HepG2 (cell line): Measurements from ENCODE around the gene WDR53. TPM values are rescaled to one million over a fixed set of nuclear protein-coding genes. Genes with fewer than 3 reads are reported as not detected.
A peak's percentile ranks its signal among the peaks of the same experiment; 100 is the strongest.

Experiments used
- ATAC-seq: fragments of 200-7000 bp; cut with Tn5 transposase; 3 replicates; pipeline ENCODE4 v1.9.1; 2020; ENCODE audit warnings: mild to moderate bottlenecking, moderate library complexity
- BruUV-seq: library from RNA; stranded (reverse); fragments of 400-500 nt; replicated peaks from 2 replicates; lab custom pipeline; 2021; lab: Mats Ljungman, UMichigan
- CTCF ChIA-PET: fragments of 300-600 bp; formaldehyde crosslinking; extraction: SDS; loops from one replicate; lab custom pipeline; 2021; ENCODE audit warnings: low total read pairs, inconsistent platforms, low intra/inter-chr PET ratio; lab: Yijun Ruan, JAX
- POLR2A ChIA-PET: fragments of 350-600 bp; sonication (Branson Sonifier 250); formaldehyde crosslinking; loops from one replicate; lab custom pipeline; 2020; ENCODE audit warnings: antibody characterized with exemption, inconsistent platforms; lab: Yijun Ruan, JAX
- DNase-seq: peaks from one replicate; pipeline ENCODE4 v3.0.0-alpha.2; 2015; ENCODE audit warnings: low spot score
- FAIRE-seq: peaks from 3 replicates; lab custom pipeline; 2011; peaks lifted over from hg19 to GRCh38; lab: Jason Lieb, UNC
- H2AFZ ChIP-seq: one replicate; pipeline ENCODE4 v1.6.1; 2011; ENCODE audit warnings: low read length, inconsistent platforms
- H3K27ac ChIP-seq: fragments of 300-600 bp; 3 replicates; pipeline ENCODE4 v1.8.0; 2011; ENCODE audit warnings: mixed run types, mild to moderate bottlenecking, mixed read lengths, low read length, inconsistent platforms; ENCODE audit not compliant: insufficient read depth; ENCODE audit errors: extremely low read length
- H3K27me3 ChIP-seq, 2 experiments: fragments of 200-600 bp in 1 of 2; 2 replicates in 1 of 2; 3 replicates in 1 of 2; pipeline versions ENCODE4 v1.6.0 to v1.8.0; 2011; ENCODE audit warnings: low read length in 2 of 2, mild to moderate bottlenecking in 2 of 2, moderate library complexity in 2 of 2, inconsistent platforms in 1 of 2; ENCODE audit not compliant: insufficient read depth in 2 of 2, control insufficient read depth in 1 of 2
- H3K36me3 ChIP-seq, 2 experiments: fragments of 200-600 bp in 1 of 2; replicated peaks in 1 of 2; 2 replicates in 1 of 2; 3 replicates in 1 of 2; pipeline versions ENCODE4 v1.5.1 to v1.8.0; 2011; ENCODE audit warnings: low read length in 2 of 2, inconsistent platforms in 1 of 2; ENCODE audit not compliant: insufficient read depth in 2 of 2, control insufficient read depth in 1 of 2
- H3K4me1 ChIP-seq: 2 replicates; pipeline ENCODE4 v1.5.1; 2012; ENCODE audit warnings: low read length, inconsistent platforms; ENCODE audit not compliant: insufficient read depth
- H3K4me2 ChIP-seq: 2 replicates; pipeline ENCODE4 v1.6.0; 2011; ENCODE audit warnings: low read depth, low read length, inconsistent platforms
- H3K4me3 ChIP-seq, 3 experiments: fragments of 200-600 bp in 1 of 3; sonication (generic), shearing (Covaris generic) in 1 of 3; replicated peaks in 1 of 3; 2 replicates each; pipeline ENCODE4 v1.5.1; 2011 to 2016; ENCODE audit warnings: low read length in 3 of 3, inconsistent platforms in 2 of 3, low read depth in 2 of 3, mild to moderate bottlenecking in 2 of 3, control low read depth in 1 of 3, mixed read lengths in 1 of 3; ENCODE audit not compliant: insufficient read depth in 1 of 3
- H3K79me2 ChIP-seq: one replicate; pipeline ENCODE4 v1.6.1; 2011; ENCODE audit warnings: low read length, inconsistent platforms; ENCODE audit not compliant: insufficient read depth
- H3K9ac ChIP-seq: 2 replicates; pipeline ENCODE4 v1.6.0; 2011; ENCODE audit warnings: mild to moderate bottlenecking, low read depth, low read length, inconsistent platforms; ENCODE audit not compliant: insufficient read depth
- H3K9me3 ChIP-seq: 2 replicates; pipeline ENCODE4 v1.5.1; 2012; ENCODE audit warnings: mild to moderate bottlenecking, low read length
- H4K20me1 ChIP-seq: 2 replicates; pipeline ENCODE4 v1.6.0; 2011; ENCODE audit warnings: inconsistent platforms, mild to moderate bottlenecking, low read length, moderate library complexity; ENCODE audit not compliant: insufficient read depth
- GZF1 ChIP-seq: sonication (generic); formaldehyde crosslinking; IDR thresholded peaks from 2 replicates; pipeline ENCODE4 v1.5.1; 2020; ENCODE audit warnings: mild to moderate bottlenecking, missing genetic modification reagents
- NCOA2 ChIP-seq: sonication (generic); formaldehyde crosslinking; IDR thresholded peaks from 2 replicates; pipeline ENCODE4 v1.8.0; 2022; ENCODE audit warnings: inconsistent platforms
- NFKBIZ ChIP-seq: IDR thresholded peaks from 2 replicates; pipeline ENCODE4 v1.6.1; 2018; ENCODE audit warnings: missing genetic modification reagents, missing compliant biosample characterization
- POLR2A ChIP-seq, 2 experiments: IDR thresholded peaks; 2 replicates each; pipeline ENCODE4 v1.6.1; 2011; ENCODE audit warnings: low read depth in 2 of 2, low read length in 2 of 2, mild to moderate bottlenecking in 1 of 2, moderate library complexity in 1 of 2; ENCODE audit not compliant: insufficient read depth in 1 of 2
- RAD51 ChIP-seq: fragments of 450-650 bp; IDR thresholded peaks from 2 replicates; pipeline ENCODE4 v1.6.1; 2016; ENCODE audit warnings: borderline replicate concordance
- TCF7 ChIP-seq: sonication (generic); IDR thresholded peaks from 2 replicates; pipeline ENCODE4 v1.6.1; 2016; ENCODE audit warnings: antibody characterized with exemption, low read depth
- TOPORS ChIP-seq: sonication (generic); formaldehyde crosslinking; IDR thresholded peaks from 2 replicates; pipeline ENCODE4 v1.8.0; 2023; ENCODE audit warnings: mild to moderate bottlenecking, missing genetic modification reagents
- ZFY ChIP-seq: sonication (generic); formaldehyde crosslinking; IDR thresholded peaks from 2 replicates; pipeline ENCODE4 v1.4.0; 2020; ENCODE audit warnings: missing genetic modification reagents
- ZNF207 ChIP-seq: fragments of 450-650 bp; IDR thresholded peaks from 2 replicates; pipeline ENCODE4 v1.6.1; 2016; ENCODE audit warnings: antibody characterized with exemption, borderline replicate concordance
- ZNF280D ChIP-seq: sonication (generic); formaldehyde crosslinking; IDR thresholded peaks from 2 replicates; pipeline ENCODE4 v1.5.1; 2020; ENCODE audit warnings: mild to moderate bottlenecking, missing genetic modification reagents
- ZNF350 ChIP-seq: sonication (generic); formaldehyde crosslinking; IDR thresholded peaks from 2 replicates; pipeline ENCODE4 v1.4.0; 2020; ENCODE audit warnings: mild to moderate bottlenecking, low read depth, missing genetic modification reagents, borderline replicate concordance
- ZNF382 ChIP-seq: sonication (generic); formaldehyde crosslinking; IDR thresholded peaks from 2 replicates; pipeline ENCODE4 v1.5.0; 2020; ENCODE audit warnings: missing genetic modification reagents, mild to moderate bottlenecking, borderline replicate concordance
- ZNF580 ChIP-seq: IDR thresholded peaks from 2 replicates; pipeline ENCODE4 v1.6.1; 2016; ENCODE audit warnings: low read depth, borderline replicate concordance
- ZNF644 ChIP-seq: IDR thresholded peaks from 2 replicates; pipeline ENCODE4 v1.6.1; 2016; ENCODE audit warnings: low read depth
- ZNF792 ChIP-seq: IDR thresholded peaks from 2 replicates; pipeline ENCODE4 v1.6.1; 2016
- WGBS: methylation state at CpG from one replicate; pipeline ENCODE4 v1.1.6; 2017; ENCODE audit warnings: low lambda C conversion rate; 5-methylcytosine and 5-hydroxymethylcytosine counted together
- in situ Hi-C: cut with HindIII; loops from 2 replicates; pipeline ENCODE4 v1.10.0; 2017; ENCODE audit warnings: low pct_unique_long_range_greater_than_20kb; ENCODE audit not compliant: extremely low pct_ligation_motif_present
- intact Hi-C: fragments of 100-400 bp; cut with micrococcal nuclease; formaldehyde crosslinking; loops from one replicate; pipeline ENCODE4 v1.10.0; 2022; ENCODE audit not compliant: unreplicated experiment
- polyA plus RNA-seq, 8 experiments: library from polyadenylated mRNA; depleted of rRNA in 3 of 8; stranded (reverse) in 7 of 8; unstranded in 1 of 8; fragments of >200 nt; fragmentation: Illumina TruSeq in 4 of 8; extraction: Trizol in 4 of 8; gene quantifications; 2 replicates each; pipeline versions ENCODE4 v1.2.1 to v1.2.3, GENCODE V29; 2011 to 2016; ENCODE audit warnings: low read depth in 4 of 8, missing spikeins in 1 of 8, mixed read lengths in 1 of 8; ENCODE audit not compliant: insufficient read depth in 1 of 8
- total RNA-seq, 5 experiments: library from RNA; depleted of rRNA; stranded (reverse); fragments of >200 nt; fragmentation: Illumina TruSeq; extraction: Trizol; gene quantifications; 2 replicates each; pipeline ENCODE4 v1.2.3, GENCODE V29; 2016; ENCODE audit warnings: low read depth in 1 of 5
- TF ChIP-seq, protein P1 (sequence below): sonication (generic); formaldehyde crosslinking; IDR thresholded peaks from 2 replicates; pipeline ENCODE4 v1.4.0; 2020; ENCODE audit warnings: missing genetic modification reagents

WDR53 gene
- total and polyA plus RNA-seq, 2 of the 13 experiments (the other 11 are each of a cell fraction or from before 2014, with no cell fraction given) = 3.5 to 7.7 TPM

DNA sequence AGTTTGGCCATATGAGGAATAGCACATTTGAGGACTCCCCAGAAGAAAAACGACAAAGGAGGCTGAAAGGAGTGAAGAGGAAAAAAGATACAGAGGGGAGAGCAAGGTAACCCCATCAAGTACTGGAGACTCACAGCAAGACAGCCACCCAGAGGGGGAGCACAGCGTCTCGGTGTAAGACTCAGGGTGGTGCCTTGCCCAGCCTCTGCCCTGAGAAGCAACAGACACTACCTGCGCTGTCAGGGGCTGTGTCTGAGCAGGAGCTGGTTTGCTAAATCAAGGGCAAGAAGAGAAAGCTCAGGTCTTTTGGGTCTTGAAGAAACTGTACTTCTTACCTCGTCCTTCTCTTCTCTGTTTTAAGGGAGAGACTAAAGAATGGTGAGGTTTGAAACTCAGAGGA, 28.0 kb upstream of the WDR53 start:
- TF ChIP-seq RAD51 (no peak), POLR2A (IDR thresholded peaks at IDR 0.05; ENCODE audit: insufficient read depth in 1 of 2, low read depth in 2 of 2, low read length in 2 of 2) (no peak), GZF1 (CRISPR knock-in tag) (no peak), ZNF644 (CRISPR knock-in tag) (no peak), ZNF580 (no peak), TCF7 (no peak), ZNF350 (CRISPR knock-in tag) (no peak), ZNF792 (CRISPR knock-in tag) (no peak), TOPORS (CRISPR knock-in tag) (no peak)
- peak overlapping the region; percentile 52; the same call in 1 of the 2 replicates for H3K4me2 ChIP-seq
- H4K20me1 ChIP-seq = no peaks in the 10 kb centered on the region
- no peak overlapping the region for H3K9ac ChIP-seq
- ChIA-PET CTCF (no interaction called here), POLR2A (no interaction called here)
- DNase-seq (no peak), FAIRE-seq (no peak), ATAC-seq (peak; percentile 63)
- H3K36me3 ChIP-seq = no peaks in the 10 kb centered on the region
- intact Hi-C loops (no loop called here), in situ Hi-C loops (no loop called here)
- peak overlapping the region; percentile 65 for H2AFZ ChIP-seq
- BruUV-seq = no TSS peak
- 0% methylated on average over 5 of the region's 5 CpGs for WGBS
- no peak overlapping the region for H3K27ac ChIP-seq
- peaks cover 30% of the 10 kb centered on the region for H3K4me1 ChIP-seq
- peaks cover 2 to 15% of the 10 kb centered on the region in 2 experiments; a peak in 3 of 5 replicates for H3K27me3 ChIP-seq
- no peaks in the 10 kb centered on the region for H3K9me3 ChIP-seq
- H3K79me2 ChIP-seq = no peaks in the 10 kb centered on the region
- H3K4me3 ChIP-seq = no peak overlapping the region

DNA sequence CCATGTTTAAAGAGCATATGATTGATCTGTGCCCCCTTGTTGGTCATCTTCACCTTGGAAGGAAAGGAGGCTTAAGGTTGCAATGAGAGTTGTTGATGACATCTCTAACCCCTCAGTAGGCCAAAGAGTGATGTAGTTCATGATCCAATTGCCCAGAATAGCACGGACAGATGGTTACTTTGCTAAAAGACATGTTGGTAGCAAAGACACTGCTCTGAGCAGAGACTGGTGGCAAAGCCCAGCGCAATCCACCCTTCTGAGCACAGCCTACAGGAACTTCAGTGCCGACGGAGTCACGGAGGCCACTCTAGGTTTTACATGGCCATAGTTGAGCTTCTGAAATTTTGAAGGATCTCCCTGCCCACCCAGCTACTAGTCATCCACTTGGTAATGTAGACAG, 21.9 kb upstream of the WDR53 start:
- H3K4me3 ChIP-seq = no peak overlapping the region
- intact Hi-C loops = no loop called here
- TF ChIP-seq NFKBIZ (no peak), ZNF280D (CRISPR knock-in tag) (no peak), ZNF382 (CRISPR knock-in tag) (no peak), ZFY (CRISPR knock-in tag) (no peak), ZNF207 (no peak), NCOA2 (no peak)
- TF ChIP-seq, protein P1, sequence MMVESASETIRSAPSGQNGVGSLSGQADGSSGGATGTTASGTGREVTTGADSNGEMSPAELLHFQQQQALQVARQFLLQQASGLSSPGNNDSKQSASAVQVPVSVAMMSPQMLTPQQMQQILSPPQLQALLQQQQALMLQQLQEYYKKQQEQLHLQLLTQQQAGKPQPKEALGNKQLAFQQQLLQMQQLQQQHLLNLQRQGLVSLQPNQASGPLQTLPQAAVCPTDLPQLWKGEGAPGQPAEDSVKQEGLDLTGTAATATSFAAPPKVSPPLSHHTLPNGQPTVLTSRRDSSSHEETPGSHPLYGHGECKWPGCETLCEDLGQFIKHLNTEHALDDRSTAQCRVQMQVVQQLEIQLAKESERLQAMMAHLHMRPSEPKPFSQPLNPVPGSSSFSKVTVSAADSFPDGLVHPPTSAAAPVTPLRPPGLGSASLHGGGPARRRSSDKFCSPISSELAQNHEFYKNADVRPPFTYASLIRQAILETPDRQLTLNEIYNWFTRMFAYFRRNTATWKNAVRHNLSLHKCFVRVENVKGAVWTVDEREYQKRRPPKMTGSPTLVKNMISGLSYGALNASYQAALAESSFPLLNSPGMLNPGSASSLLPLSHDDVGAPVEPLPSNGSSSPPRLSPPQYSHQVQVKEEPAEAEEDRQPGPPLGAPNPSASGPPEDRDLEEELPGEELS (CRISPR knock-in tag) = no peak
- TF ChIP-seq, all 625 proteins: peak for 0
- H4K20me1 ChIP-seq = no peaks in the 10 kb centered on the region
- ChIA-PET CTCF (no interaction called here), POLR2A (no interaction called here)
- DNase-seq = no peak
- no peaks in the 10 kb centered on the region for H3K27me3 ChIP-seq
- in situ Hi-C loops = no loop called here
- no peak overlapping the region for H3K9ac ChIP-seq
- no peaks in the 10 kb centered on the region; a peak in 2 of 5 replicates for H3K36me3 ChIP-seq
- 52% methylated on average over 5 of the region's 5 CpGs for WGBS
- H3K27ac ChIP-seq = no peak overlapping the region
- peak; percentile 54 for ATAC-seq
- H3K4me2 ChIP-seq = no peak overlapping the region
- no peaks in the 10 kb centered on the region for H3K4me1 ChIP-seq
- no peak overlapping the region for H2AFZ ChIP-seq
- no peaks in the 10 kb centered on the region for H3K79me2 ChIP-seq
- no peak for FAIRE-seq
- BruUV-seq = no TSS peak
- no peaks in the 10 kb centered on the region for H3K9me3 ChIP-seq
